Stimulated activated CD4-positive, alpha-beta T cell treated with anti-CD3 and anti-CD28 coated beads, Interleukin-4, amount 100 ng/mL, for 4 hours (primary cell): Measurements from ENCODE around the gene FCGR1A.
"Not testable (repeated sequence)": the region's sequence is repeated elsewhere in the genome, so short reads cannot be mapped to it uniquely, and the experiment has no call there.

Experiments used
- DNase-seq, 2 experiments: peaks; one replicate each; pipeline ENCODE4 v3.0.0-alpha.2; 2020

FCGR1A gene

DNA sequence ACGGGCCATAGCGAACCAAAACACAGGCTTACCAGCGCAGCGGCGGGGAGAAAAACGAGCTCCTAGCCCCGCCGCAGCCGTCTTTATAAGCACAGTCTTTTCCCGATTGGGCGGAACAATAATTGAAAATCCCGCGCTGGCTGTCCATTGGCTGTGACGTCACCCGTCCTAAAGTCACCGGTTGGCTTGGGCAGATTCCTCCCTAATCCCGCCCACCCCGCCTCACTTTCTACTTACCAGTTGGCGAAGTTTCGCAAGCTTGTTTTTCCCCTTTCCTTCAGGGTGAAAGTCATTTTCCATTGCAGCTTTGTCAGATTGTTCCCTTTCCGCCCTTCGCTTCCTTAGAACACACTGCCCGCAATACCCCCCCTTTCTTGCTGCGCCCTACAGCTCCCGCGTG is 58.7 kb downstream of the FCGR1A start:
- DNase-seq, result not testable (repeated sequence)
